CD4-positive, alpha-beta T cell treated with Interleukin-17A for 4 hours (primary cell): ENCODE measurements around the gene CLDN7.
"Not testable (repeated sequence)": the region's sequence is repeated elsewhere in the genome, so short reads cannot be mapped to it uniquely, and the experiment has no call there.

Source experiments
- DNase-seq: peaks from one replicate; pipeline ENCODE4 v3.0.0-alpha.2; 2020; ENCODE audit warnings: mixed read lengths

The CLDN7 gene

GRCh38 chr17:7252176-7253043 is 9.9 kb downstream of the CLDN7 start, which contains the start of gene ELP5:
Gene ELP5 (plus strand): TSS chr17:7252215. CDS start chr17:7252551, 336 bp downstream.
- DNase-seq = peak; percentile 87

DNA sequence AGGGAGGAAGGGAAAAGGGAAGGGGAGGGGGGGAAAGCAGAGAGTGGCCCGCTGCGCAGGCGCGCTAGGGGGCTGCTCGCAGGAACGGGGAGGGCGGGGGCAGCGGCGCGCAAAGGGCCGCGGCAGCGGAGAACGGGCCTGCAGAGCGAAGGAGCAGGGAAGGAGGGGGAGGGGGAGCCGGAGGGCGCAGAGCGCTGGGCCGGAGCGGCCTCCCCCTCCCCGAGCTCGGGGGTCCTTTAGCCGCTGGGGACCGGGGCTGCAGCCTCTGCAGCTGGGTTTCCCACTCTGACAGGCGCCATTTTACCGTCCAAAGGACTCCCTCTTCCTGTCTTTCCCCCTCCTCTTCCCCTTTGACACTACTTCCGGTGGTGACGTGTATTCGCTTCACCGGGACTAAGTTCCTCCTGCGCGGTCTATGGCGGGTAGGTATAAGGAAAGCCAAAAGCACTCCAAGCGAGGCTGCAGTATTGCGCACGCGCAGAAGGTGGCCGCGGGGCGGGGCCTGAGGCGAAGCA is 10.6 kb downstream of the CLDN7 start, which contains the start of gene CTDNEP1:
Gene CTDNEP1, minus strand, starts transcription at position 74 of the 515 bp plus-strand sequence. CDS start 438 bp downstream, outside the sequence.
- DNase-seq = peak; percentile 97

DNA sequence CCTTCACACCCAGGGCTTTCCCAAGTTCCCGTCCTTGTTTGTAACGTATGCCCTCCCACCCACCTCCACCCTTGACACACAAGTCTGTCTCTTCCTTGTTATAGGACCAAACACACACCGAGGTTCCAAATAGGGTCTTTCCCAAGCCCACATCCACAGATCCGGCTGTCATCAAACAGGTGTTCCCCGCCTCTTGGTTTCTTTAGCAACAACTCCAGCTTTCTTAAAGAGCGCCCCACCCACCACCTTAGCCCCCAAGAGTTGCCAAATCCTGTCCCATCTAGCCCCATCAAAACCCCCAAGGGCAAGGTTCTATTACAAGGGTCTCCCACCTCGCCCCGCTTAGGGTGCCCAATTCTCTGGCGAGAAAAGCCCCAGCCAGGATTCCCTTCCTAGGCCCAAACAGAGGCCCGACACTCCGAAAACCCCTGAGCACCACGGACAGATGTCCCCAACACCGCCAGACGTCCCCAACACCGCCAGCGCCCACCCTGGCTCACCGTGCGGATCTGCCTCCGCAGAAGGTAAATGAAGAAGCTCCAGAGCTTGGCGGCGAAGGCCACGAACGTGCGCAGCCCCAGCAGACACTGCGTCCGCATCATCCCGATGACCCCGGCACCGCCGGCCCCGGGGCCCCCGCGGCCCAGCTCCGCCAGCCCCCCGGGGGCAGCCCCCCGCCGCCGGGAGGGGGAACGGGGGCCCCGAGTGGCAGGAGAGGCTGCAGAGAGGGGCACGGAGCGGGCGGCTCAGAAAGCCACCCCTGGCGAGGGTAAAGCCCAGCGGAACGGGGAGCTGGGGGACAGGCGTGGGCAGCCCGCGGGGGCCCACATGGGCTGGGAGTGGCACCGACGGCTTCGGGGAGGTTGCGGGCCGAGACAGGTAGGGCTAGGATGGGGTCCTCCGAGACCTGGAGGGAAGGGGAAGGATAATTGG is 11.3 kb downstream of the CLDN7 start:
- DNase-seq = no peak

- no peak for DNase-seq
Measured at GRCh38 chr17:7249830-7250229, 12.4 kb downstream of the CLDN7 start.

GRCh38 chr17:7249214-7249613 is 13.1 kb downstream of the CLDN7 start:
- no peak for DNase-seq

DNA sequence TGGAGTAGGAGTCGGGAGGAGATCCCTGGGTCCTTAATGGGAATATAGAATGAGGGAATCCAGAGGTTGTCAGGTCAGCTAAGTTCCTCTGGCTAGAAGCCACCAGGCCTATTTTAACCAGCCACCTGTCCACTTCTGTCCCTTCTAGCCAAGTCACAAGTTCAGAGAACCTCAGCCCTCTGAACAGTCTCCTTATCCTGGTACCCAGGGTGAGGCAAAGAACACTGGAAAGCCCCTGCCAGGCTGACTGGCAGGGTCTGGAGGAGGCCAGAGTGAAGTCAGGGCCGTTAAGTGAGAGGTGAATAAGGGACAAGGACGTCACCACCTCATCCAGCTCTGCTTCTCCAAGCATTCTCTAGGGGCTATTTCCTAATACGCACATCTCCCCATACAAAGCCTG is 13.5 kb downstream of the CLDN7 start:
- DNase-seq = no peak

GRCh38 chr17:7246779-7247178 is 15.5 kb downstream of the CLDN7 start:
- no peak for DNase-seq

DNA sequence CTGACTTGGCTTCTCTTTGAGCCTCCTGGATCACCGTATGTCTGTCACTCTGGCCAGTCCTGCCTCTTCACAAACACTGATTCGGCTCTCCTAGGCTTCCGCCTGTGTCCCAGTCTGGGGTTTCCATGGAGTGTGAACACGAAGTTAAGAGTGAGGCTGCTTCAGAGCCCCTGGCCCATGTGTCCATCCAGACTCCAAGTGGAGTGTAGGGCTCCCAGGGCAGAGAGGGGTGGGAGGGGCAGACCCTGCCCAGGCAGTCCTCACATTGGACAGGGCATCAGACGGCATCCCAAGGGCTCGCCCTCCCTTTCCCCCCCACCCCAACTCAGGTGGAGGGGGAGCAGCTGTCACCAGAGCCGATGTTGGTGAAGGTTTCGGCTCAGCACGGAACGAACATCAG is 18.4 kb downstream of the CLDN7 start:
- not testable (repeated sequence) for DNase-seq

GRCh38 chr17:7243453-7243729 is 18.9 kb downstream of the CLDN7 start:
- no peak for DNase-seq

DNA sequence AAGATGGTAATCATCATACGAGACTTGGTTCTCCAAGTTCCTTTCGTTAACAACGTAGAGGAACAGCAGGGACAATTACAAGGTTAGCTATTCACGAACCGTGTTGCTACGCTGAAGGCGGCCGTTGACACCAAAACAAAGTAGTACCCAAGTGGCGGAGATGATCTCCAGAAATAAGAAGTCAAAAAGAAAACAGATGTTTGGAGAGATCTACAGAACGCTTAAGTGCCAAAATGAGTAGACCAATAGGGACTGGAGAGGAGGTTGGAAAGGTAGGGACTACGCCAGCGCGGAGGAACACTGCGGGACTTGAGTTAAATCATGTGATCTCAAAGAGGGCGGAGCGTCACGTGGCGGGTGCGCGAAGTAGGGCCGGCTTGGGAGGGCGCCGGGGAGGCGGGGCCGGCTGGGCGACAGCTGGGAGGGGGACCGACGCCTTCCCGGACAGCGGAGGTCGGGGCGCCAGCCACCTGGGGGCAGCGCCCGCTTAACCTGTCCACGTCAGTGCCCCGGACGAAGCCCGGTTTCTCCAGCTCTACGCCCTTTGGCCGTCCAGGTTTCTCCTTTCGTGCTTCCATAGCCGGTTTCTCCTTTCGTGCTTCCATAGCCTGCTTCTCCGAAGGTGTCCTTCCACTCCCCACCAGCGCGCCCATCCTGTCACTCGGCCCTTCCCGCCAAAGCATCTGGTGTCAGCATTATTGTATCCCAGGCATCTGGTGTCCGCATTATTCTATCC is 19.4 kb downstream of the CLDN7 start:
- DNase-seq = peak; percentile 96

DNA sequence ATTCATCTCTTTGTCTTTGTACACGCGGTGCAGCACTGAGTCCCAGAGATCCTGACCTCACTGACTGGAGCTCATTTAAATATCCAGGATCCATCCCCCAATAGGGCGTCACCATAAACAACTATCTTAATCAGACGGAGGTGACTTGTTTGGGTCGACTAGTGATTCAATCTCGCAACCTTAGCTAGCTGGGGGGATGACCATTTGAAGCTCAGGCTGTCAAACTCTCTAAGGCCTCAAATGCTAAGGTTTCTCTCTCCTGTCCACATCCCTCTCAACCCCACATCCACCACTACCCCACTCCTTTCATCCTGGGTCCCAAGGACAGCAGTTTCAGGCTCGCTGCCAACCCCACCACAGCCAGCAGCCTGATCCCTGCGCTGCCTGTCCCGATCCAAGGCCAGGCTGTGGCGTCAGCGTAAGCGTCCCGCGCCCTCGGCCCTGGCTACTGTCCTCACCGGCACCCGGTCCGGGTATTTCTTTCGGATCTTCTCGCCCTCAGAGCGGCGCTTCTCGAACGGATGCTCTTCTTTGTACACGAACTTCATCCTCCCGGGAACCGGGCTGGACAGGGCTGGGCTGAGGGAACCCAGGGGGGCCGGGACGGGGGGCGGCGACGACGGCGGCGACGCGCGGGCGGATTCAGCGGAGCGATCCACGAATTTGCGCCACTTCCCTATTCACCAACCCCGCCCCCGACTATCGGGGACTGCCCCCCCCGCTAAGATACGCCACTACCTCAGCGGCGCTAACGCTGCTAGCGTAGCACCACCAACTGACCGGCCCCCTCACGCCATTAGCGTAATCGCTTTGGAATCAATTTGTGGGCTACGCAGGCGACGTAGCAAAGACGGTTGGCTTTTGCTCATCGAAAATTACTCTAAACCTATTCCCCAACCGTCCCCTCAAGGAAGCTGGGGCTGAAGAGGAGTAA is 20.2 kb downstream of the CLDN7 start, which contains the start of gene GABARAP:
Gene GABARAP, minus strand, starts transcription at position 667 of the 934 bp plus-strand sequence. Its CDS starts 119 bp downstream, at position 548.
- peak; percentile 93 for DNase-seq

DNA sequence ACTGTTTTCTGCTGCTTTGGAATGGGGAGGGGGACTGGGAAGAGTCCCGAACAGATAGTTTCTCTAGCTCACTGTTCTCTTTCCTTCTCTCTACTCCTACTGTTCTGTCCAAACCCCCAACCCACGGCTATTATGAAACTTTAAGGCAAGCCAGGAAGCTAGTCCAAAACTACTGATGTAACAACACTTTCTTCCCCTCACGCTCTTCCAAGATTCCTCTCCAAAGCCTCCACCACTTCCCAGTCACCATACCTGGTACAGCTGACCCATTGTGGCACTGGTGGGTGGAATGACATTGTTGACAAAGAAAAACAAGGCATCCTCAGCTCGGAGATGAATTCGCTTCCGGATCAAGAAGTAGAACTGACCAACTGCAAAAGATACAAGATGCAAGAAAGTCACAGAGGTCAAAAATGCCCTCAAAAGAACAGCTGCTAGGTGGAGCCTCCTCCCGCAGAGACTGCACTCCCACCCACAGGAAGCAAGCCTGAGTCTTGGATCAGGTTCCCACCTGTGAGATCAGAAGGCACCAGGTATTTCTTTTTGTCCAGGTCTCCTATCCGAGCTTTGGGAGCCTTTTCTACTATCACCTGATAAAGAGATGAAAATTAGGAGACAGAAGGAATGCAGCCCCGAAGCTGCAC is 21.1 kb downstream of the CLDN7 start:
- no peak for DNase-seq

DNA sequence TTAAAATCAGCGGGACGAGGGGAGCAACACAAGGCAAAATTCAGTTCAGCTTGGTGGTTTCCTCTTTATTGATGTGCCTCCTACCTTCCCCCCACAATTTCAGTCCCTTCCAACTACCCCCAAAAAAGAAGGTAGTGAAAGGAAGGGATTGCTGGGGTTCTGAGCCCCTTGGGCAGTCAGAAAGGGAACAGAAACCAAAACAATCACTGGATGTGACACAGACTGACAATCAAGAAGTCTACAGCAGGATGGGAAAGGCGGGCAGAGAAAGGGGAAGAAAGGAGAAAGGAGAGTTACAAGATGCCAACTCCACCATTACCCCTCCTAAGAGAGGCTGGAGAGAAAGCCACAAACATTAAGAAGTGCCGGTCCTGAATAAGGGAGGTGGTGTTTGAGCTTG is 21.9 kb downstream of the CLDN7 start:
- DNase-seq = no peak

DNA sequence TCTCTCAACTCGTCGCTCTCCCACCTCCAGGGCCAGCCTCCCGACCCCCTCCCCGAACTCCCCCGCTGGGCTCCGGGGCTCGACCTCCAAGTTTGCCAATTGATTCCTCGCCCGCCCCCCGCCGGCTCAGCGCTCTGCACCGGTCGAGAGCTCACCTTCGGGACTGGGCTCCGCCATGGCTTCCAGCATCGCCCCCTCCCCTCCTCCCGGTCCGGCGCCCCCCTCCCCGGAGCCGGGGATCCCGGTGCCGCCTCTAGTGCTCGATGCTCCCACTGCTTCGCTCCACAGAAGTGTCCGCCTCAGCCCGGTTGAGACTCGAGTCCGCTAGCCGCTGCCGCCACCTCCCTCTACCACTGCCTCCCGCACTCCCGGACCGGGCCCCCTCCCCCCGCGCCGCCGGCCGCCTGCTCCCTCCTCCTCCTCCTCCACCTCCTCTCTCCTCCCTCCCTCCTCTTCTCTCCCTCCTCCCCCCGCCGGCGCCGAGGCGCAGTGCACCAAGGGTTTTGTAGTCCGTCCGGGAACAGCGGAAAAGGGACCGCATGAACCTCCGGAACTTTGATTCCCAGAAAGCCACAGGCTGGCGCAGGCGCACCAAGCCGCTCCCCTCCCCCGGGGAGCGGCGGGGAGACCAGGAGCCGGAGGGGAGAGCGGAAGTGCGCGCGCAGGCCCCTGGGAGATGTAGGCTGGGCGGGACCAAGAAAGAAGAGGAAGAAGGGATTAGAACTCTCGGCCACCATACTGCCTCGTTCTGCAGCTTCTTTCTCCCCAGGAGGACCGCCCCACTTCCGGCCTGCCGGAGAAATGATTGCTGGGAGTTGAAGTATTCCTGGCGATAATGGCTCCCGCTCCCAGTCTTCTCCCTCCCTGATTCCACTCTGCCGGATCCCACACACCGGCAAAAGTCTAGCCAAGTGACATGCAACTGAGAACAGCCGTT is 22.9 kb downstream of the CLDN7 start, which contains the start of gene PHF23:
Gene PHF23, minus strand, starts transcription at position 367 of the 937 bp plus-strand sequence. Its CDS starts 178 bp downstream, at position 189.
- DNase-seq = peak; percentile 99

GRCh38 chr17:7238420-7239090 is 23.7 kb downstream of the CLDN7 start:
- DNase-seq = peak; percentile 39

- peak; percentile 93 for DNase-seq
Measured at GRCh38 chr17:7237761-7238419, 24.4 kb downstream of the CLDN7 start.

- DNase-seq = no peak
Measured at GRCh38 chr17:7237266-7237760, 25.0 kb downstream of the CLDN7 start.

GRCh38 chr17:7236808-7237207 is 25.5 kb downstream of the CLDN7 start:
- DNase-seq = no peak
